OCI-LY1 (cell line): ENCODE data around the gene ARHGAP27.

Source experiments
- H2AFZ ChIP-seq: fragments of 200-600 bp; sonication (generic), shearing (Covaris generic); 2 replicates; pipeline ENCODE4 v1.6.0; 2014; ENCODE audit warnings: antibody characterized with exemption, mild to moderate bottlenecking, low read length
- H3F3A ChIP-seq: fragments of 200-600 bp; sonication (generic), shearing (Covaris generic); 2 replicates; pipeline ENCODE4 v1.6.0; 2014; ENCODE audit warnings: mild to moderate bottlenecking, antibody characterized with exemption, low read length, moderate library complexity; ENCODE audit not compliant: insufficient read depth
- H3K27ac ChIP-seq: fragments of 200-600 bp; sonication (generic); 2 replicates; pipeline ENCODE4 v1.5.1; 2014; ENCODE audit warnings: low read length, mixed run types, mild to moderate bottlenecking, low read depth; ENCODE audit not compliant: poor library complexity, severe bottlenecking
- H3K27me3 ChIP-seq: fragments of 200-600 bp; sonication (generic); 2 replicates; pipeline ENCODE4 v1.6.0; 2014; ENCODE audit warnings: antibody characterized with exemption, mild to moderate bottlenecking, low read length, moderate library complexity; ENCODE audit not compliant: insufficient read depth
- H3K36me3 ChIP-seq: fragments of 200-600 bp; sonication (generic); 2 replicates; pipeline ENCODE4 v1.6.1; 2014; ENCODE audit warnings: mild to moderate bottlenecking, antibody characterized with exemption, low read length, moderate library complexity, mixed read lengths; ENCODE audit not compliant: insufficient read depth
- H3K4me1 ChIP-seq: fragments of 200-600 bp; sonication (generic); 2 replicates; pipeline ENCODE4 v1.5.1; 2014; ENCODE audit warnings: mild to moderate bottlenecking, low read length, moderate library complexity; ENCODE audit not compliant: insufficient read depth, severe bottlenecking
- H3K4me2 ChIP-seq: fragments of 200-600 bp; sonication (generic), shearing (Covaris generic); 2 replicates; pipeline ENCODE4 v1.6.1; 2014; ENCODE audit warnings: low read length
- H3K4me3 ChIP-seq: fragments of 200-600 bp; sonication (generic); 2 replicates; pipeline ENCODE4 v1.5.1; 2014; ENCODE audit warnings: low read length, low read depth, mild to moderate bottlenecking, mixed read lengths; ENCODE audit not compliant: poor library complexity, severe bottlenecking
- H3K79me2 ChIP-seq: fragments of 200-600 bp; shearing (Covaris generic); 2 replicates; pipeline ENCODE4 v1.6.1; 2016; ENCODE audit warnings: mixed run types, low read length, mixed read lengths; ENCODE audit not compliant: insufficient read depth
- H3K9ac ChIP-seq: fragments of 200-600 bp; sonication (generic), shearing (Covaris generic); 2 replicates; pipeline ENCODE4 v1.6.1; 2014; ENCODE audit warnings: mild to moderate bottlenecking, low read length, mixed read lengths
- H3K9me2 ChIP-seq: fragments of 200-600 bp; sonication (generic), shearing (Covaris generic); 2 replicates; pipeline ENCODE4 v1.6.1; 2014; ENCODE audit warnings: low read depth, mild to moderate bottlenecking, low read length, mixed read lengths
- H3K9me3 ChIP-seq: fragments of 200-600 bp; shearing (Covaris generic); 2 replicates; pipeline ENCODE4 v1.6.1; 2014; ENCODE audit warnings: low read length, mixed read lengths
- H4K20me1 ChIP-seq: fragments of 200-600 bp; sonication (generic), shearing (Covaris generic); 2 replicates; pipeline ENCODE4 v1.6.0; 2016; ENCODE audit warnings: mild to moderate bottlenecking, low read length; ENCODE audit not compliant: insufficient read depth
- EZH2 ChIP-seq: fragments of 200-600 bp; sonication (generic), shearing (Covaris generic); IDR thresholded peaks from 2 replicates; pipeline ENCODE4 v1.8.0; 2017; ENCODE audit warnings: borderline replicate concordance, mixed run types, mild to moderate bottlenecking, antibody characterized with exemption, low read length, moderate library complexity, mixed read lengths
- TF ChIP-seq, protein P1 (sequence below): fragments of 200-600 bp; sonication (generic), shearing (Covaris generic); IDR thresholded peaks from 2 replicates; pipeline ENCODE4 v1.5.1; 2017; ENCODE audit warnings: mild to moderate bottlenecking, antibody characterized with exemption, low read length, moderate library complexity, mixed read lengths

The ARHGAP27 gene

GRCh38 chr17:45423304-45423974 lies 9.2 kb downstream of the ARHGAP27 start:
- peaks cover 7% of the 10 kb centered on the region for H3K4me1 ChIP-seq
- 0 out of 2 replicates have a peak, but pooled peaks cover under 1% of the 10 kb centered on the region for H3F3A ChIP-seq
- H2AFZ ChIP-seq: no peak overlapping the region
- no peak overlapping the region for H3K9ac ChIP-seq
- H4K20me1 ChIP-seq: no peaks in the 10 kb centered on the region
- no peaks in the 10 kb centered on the region for H3K9me2 ChIP-seq
- TF ChIP-seq EZH2: no peak
- TF ChIP-seq, protein P1, sequence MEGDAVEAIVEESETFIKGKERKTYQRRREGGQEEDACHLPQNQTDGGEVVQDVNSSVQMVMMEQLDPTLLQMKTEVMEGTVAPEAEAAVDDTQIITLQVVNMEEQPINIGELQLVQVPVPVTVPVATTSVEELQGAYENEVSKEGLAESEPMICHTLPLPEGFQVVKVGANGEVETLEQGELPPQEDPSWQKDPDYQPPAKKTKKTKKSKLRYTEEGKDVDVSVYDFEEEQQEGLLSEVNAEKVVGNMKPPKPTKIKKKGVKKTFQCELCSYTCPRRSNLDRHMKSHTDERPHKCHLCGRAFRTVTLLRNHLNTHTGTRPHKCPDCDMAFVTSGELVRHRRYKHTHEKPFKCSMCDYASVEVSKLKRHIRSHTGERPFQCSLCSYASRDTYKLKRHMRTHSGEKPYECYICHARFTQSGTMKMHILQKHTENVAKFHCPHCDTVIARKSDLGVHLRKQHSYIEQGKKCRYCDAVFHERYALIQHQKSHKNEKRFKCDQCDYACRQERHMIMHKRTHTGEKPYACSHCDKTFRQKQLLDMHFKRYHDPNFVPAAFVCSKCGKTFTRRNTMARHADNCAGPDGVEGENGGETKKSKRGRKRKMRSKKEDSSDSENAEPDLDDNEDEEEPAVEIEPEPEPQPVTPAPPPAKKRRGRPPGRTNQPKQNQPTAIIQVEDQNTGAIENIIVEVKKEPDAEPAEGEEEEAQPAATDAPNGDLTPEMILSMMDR: no peak
- no peak overlapping the region for H3K4me3 ChIP-seq
- H3K4me2 ChIP-seq: no peak overlapping the region
- no peaks in the 10 kb centered on the region for H3K9me3 ChIP-seq
- H3K27me3 ChIP-seq: no peaks in the 10 kb centered on the region
- no peaks in the 10 kb centered on the region for H3K36me3 ChIP-seq
- H3K79me2 ChIP-seq: no peaks in the 10 kb centered on the region
- no peak overlapping the region for H3K27ac ChIP-seq

- H3F3A ChIP-seq: no peaks in the 10 kb centered on the region
- H3K79me2 ChIP-seq: no peaks in the 10 kb centered on the region
- no peaks in the 10 kb centered on the region for H3K9me2 ChIP-seq
- H3K4me1 ChIP-seq: peaks cover 14% of the 10 kb centered on the region
- TF ChIP-seq EZH2: no peak
- TF ChIP-seq, protein P1: no peak
- H3K9me3 ChIP-seq: no peaks in the 10 kb centered on the region
- H4K20me1 ChIP-seq: no peaks in the 10 kb centered on the region
- H3K36me3 ChIP-seq: no peaks in the 10 kb centered on the region
- H3K4me3 ChIP-seq: no peak overlapping the region
- H2AFZ ChIP-seq: no peak overlapping the region
- no peak overlapping the region for H3K27ac ChIP-seq
- H3K4me2 ChIP-seq: no peak overlapping the region
- H3K9ac ChIP-seq: no peak overlapping the region
- no peaks in the 10 kb centered on the region for H3K27me3 ChIP-seq
These were observed 17.4 kb downstream of the ARHGAP27 start for GRCh38 chr17:45414990-45415881.

- no peaks in the 10 kb centered on the region for H3K36me3 ChIP-seq
- H4K20me1 ChIP-seq: no peaks in the 10 kb centered on the region
- no peaks in the 10 kb centered on the region for H3K9me2 ChIP-seq
- no peak overlapping the region for H3K4me2 ChIP-seq
- H3F3A ChIP-seq: no peaks in the 10 kb centered on the region
- H3K27me3 ChIP-seq: no peaks in the 10 kb centered on the region
- H3K9ac ChIP-seq: no peak overlapping the region
- H3K27ac ChIP-seq: no peak overlapping the region
- H3K9me3 ChIP-seq: no peaks in the 10 kb centered on the region
- no peak overlapping the region for H3K4me3 ChIP-seq
- peaks cover 31% of the 10 kb centered on the region for H3K4me1 ChIP-seq
- TF ChIP-seq, protein P1: no peak
- TF ChIP-seq EZH2: no peak
- H3K79me2 ChIP-seq: no peaks in the 10 kb centered on the region
- H2AFZ ChIP-seq: no peak overlapping the region
These were observed 19.2 kb downstream of the ARHGAP27 start for GRCh38 chr17:45413498-45413923.
